MM.1S (cell line): ENCODE measurements around the gene UBE2L6.

Source experiments
- DNase-seq: peaks from one replicate; pipeline ENCODE4 v3.0.0-alpha.2; 2015
- H2AFZ ChIP-seq: fragments of 300-600 bp; sonication (generic); 2 replicates; pipeline ENCODE4 v1.6.0; 2016; ENCODE audit warnings: antibody characterized with exemption, low read length
- H3F3A ChIP-seq: fragments of 300-600 bp; sonication (generic); 2 replicates; pipeline ENCODE4 v1.6.1; 2016; ENCODE audit warnings: mild to moderate bottlenecking, antibody characterized with exemption, low read length, moderate library complexity, mixed read lengths; ENCODE audit not compliant: insufficient read depth
- H3K27ac ChIP-seq: fragments of 300-600 bp; sonication (generic); 2 replicates; pipeline ENCODE4 v1.5.1; 2016; ENCODE audit warnings: mild to moderate bottlenecking, low read length
- H3K27me3 ChIP-seq: fragments of 300-600 bp; sonication (generic); replicated peaks from 2 replicates; pipeline ENCODE4 v1.6.0; 2016; ENCODE audit warnings: low read length; ENCODE audit not compliant: insufficient read depth
- H3K36me3 ChIP-seq: fragments of 300-600 bp; sonication (generic); replicated peaks from 2 replicates; pipeline ENCODE4 v1.6.1; 2016; ENCODE audit warnings: mild to moderate bottlenecking, low read length, mixed read lengths; ENCODE audit not compliant: insufficient read depth
- H3K4me1 ChIP-seq: fragments of 300-600 bp; sonication (generic); 2 replicates; pipeline ENCODE4 v1.6.1; 2016; ENCODE audit warnings: low read length, mixed read lengths
- H3K4me2 ChIP-seq: fragments of 300-600 bp; sonication (generic); 2 replicates; pipeline ENCODE4 v1.6.0; 2016; ENCODE audit warnings: low read depth, low read length
- H3K4me3 ChIP-seq: fragments of 300-600 bp; sonication (generic); 2 replicates; pipeline ENCODE4 v1.5.1; 2016; ENCODE audit warnings: low read length, mixed read lengths
- H3K79me2 ChIP-seq: fragments of 300-600 bp; sonication (generic); 2 replicates; pipeline ENCODE4 v1.6.1; 2016; ENCODE audit warnings: mixed run types, low read length, mixed read lengths
- H3K9ac ChIP-seq: fragments of 300-600 bp; sonication (generic); 2 replicates; pipeline ENCODE4 v1.6.1; 2016; ENCODE audit warnings: low read length, mixed read lengths
- H3K9me2 ChIP-seq: fragments of 300-600 bp; sonication (generic); replicated peaks from 2 replicates; pipeline ENCODE4 v1.6.1; 2016; ENCODE audit warnings: mild to moderate bottlenecking, low read length, mixed read lengths; ENCODE audit not compliant: insufficient read depth
- H3K9me3 ChIP-seq: fragments of 300-600 bp; sonication (generic); replicated peaks from 2 replicates; pipeline ENCODE4 v1.6.1; 2016; ENCODE audit warnings: mild to moderate bottlenecking, low read length, mixed read lengths; ENCODE audit not compliant: insufficient read depth
- H4K20me1 ChIP-seq: fragments of 300-600 bp; sonication (generic); 2 replicates; pipeline ENCODE4 v1.6.1; 2016; ENCODE audit warnings: mild to moderate bottlenecking, low read length, moderate library complexity, mixed read lengths; ENCODE audit not compliant: insufficient read depth
- CTCF ChIP-seq: fragments of 300-600 bp; sonication (generic); IDR thresholded peaks from 2 replicates; pipeline ENCODE4 v1.5.1; 2016; ENCODE audit warnings: antibody characterized with exemption, low read length, mixed read lengths
- EZH2 ChIP-seq: fragments of 300-600 bp; sonication (generic); optimal IDR thresholded peaks from 2 replicates; pipeline ENCODE3; 2017; ENCODE audit warnings: low read depth, mild to moderate bottlenecking, antibody characterized with exemption, low read length, mixed read lengths
- EZH2phosphoT487 ChIP-seq: fragments of 300-600 bp; sonication (generic); IDR thresholded peaks from 2 replicates; pipeline ENCODE4 v1.6.1; 2018; ENCODE audit warnings: antibody characterized with exemption, low read length

The UBE2L6 gene

DNA sequence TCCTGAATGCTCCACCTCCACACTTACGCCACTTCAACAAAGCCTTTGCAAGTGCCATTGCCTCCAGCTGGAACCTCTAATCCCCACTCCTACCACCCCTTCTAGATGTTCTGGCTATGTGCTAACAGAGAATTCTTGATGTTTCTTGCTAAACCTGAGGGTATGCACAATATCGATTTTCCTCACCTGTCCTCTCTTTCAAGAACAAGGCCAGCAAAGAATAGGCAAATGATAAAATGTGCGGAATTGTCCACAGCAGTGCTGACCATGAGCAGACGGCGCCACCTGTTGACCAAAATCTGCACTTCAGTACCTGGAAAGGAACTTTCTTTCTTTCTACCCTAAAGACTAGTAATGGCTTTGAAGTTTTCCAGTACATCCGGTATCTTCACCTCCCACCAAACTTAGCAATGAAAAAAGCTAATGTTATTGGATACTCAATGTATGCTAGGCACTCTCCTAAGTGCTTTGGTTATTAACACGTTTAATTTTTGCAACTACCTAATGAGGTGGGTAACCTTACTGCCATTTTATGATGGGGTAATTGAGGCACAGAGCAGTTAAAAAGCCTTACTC lies 40.3 kb downstream of the UBE2L6 start:
- H3K4me2 ChIP-seq = no peak overlapping the region
- H3K27me3 ChIP-seq = no peaks in the 10 kb centered on the region
- H3K27ac ChIP-seq = no peak overlapping the region
- DNase-seq = peak; percentile 60
- H3K9me2 ChIP-seq = no peaks in the 10 kb centered on the region
- no peaks in the 10 kb centered on the region for H3K36me3 ChIP-seq
- peaks cover 35% of the 10 kb centered on the region for H3K79me2 ChIP-seq
- no peak for TF ChIP-seq EZH2
- no peak for TF ChIP-seq EZH2phosphoT487
- peak; percentile 96 for TF ChIP-seq CTCF
- peaks cover 7% of the 10 kb centered on the region; the same call in 1 of the 2 replicates for H3F3A ChIP-seq
- no peak overlapping the region for H3K4me3 ChIP-seq
- H3K4me1 ChIP-seq = peaks cover 19% of the 10 kb centered on the region; the same call in 1 of the 2 replicates
- no peaks in the 10 kb centered on the region for H4K20me1 ChIP-seq
- no peak overlapping the region; the same call in 1 of the 2 replicates for H3K9ac ChIP-seq
- no peaks in the 10 kb centered on the region for H3K9me3 ChIP-seq
- H2AFZ ChIP-seq = no peak overlapping the region

GRCh38 chr11:57523419-57523818 lies 44.1 kb downstream of the UBE2L6 start:
- no peaks in the 10 kb centered on the region for H3K27me3 ChIP-seq
- H3K9me3 ChIP-seq = no peaks in the 10 kb centered on the region
- H3K4me3 ChIP-seq = no peak overlapping the region
- no peaks in the 10 kb centered on the region for H3K9me2 ChIP-seq
- H3F3A ChIP-seq = no peaks in the 10 kb centered on the region
- no peaks in the 10 kb centered on the region for H3K36me3 ChIP-seq
- TF ChIP-seq EZH2 = no peak
- TF ChIP-seq CTCF = no peak
- no peak for TF ChIP-seq EZH2phosphoT487
- H3K4me1 ChIP-seq = no peaks in the 10 kb centered on the region
- no peaks in the 10 kb centered on the region for H4K20me1 ChIP-seq
- no peak overlapping the region for H2AFZ ChIP-seq
- DNase-seq = no peak
- no peak overlapping the region for H3K4me2 ChIP-seq
- H3K9ac ChIP-seq = no peak overlapping the region
- H3K27ac ChIP-seq = no peak overlapping the region
- peaks cover 14% of the 10 kb centered on the region for H3K79me2 ChIP-seq

DNA sequence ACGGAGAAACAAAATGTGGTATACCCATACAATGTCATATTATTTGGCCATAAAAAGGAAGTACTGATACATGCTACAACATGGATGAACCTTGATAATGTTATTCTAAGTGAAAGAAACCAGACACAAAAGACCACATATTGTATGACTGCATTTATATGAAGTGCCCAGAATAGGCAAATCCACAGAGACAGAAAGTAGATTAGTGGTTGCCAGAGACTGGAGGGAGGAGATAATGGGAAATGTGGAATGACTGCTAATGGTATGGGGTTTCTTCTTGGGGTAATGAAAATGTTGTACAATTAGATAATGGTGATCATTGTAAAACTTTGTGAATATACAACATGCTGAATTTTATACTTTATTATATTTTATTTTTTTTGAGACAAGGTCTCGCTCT lies 46.4 kb downstream of the UBE2L6 start:
- H2AFZ ChIP-seq = no peak overlapping the region
- no peak overlapping the region for H3K4me2 ChIP-seq
- no peak for DNase-seq
- no peaks in the 10 kb centered on the region for H3K79me2 ChIP-seq
- H3K4me1 ChIP-seq = no peaks in the 10 kb centered on the region
- H3F3A ChIP-seq = no peaks in the 10 kb centered on the region
- no peak overlapping the region for H3K27ac ChIP-seq
- H3K27me3 ChIP-seq = no peaks in the 10 kb centered on the region
- no peaks in the 10 kb centered on the region for H3K9me3 ChIP-seq
- H3K9me2 ChIP-seq = no peaks in the 10 kb centered on the region
- no peaks in the 10 kb centered on the region for H3K36me3 ChIP-seq
- H3K9ac ChIP-seq = no peak overlapping the region
- TF ChIP-seq CTCF (no peak), EZH2 (no peak), EZH2phosphoT487 (no peak)
- H3K4me3 ChIP-seq = no peak overlapping the region
- H4K20me1 ChIP-seq = no peaks in the 10 kb centered on the region
